ENCODE measurements around the gene DZANK1. TPM values are rescaled to one million over a fixed set of nuclear protein-coding genes. Genes with fewer than 3 reads are reported as not detected.
"Not testable (repeated sequence)": the region's sequence is repeated elsewhere in the genome, so short reads cannot be mapped to it uniquely, and the experiment has no call there.

The DZANK1 gene
- total RNA-seq, 1 experiment from 2014 or later, result 1.4 TPM

GRCh38 chr20:18440403-18440802, 26.4 kb downstream of the DZANK1 start:
- DNase-seq (ENCODE audit: low read depth), result no peak

- no peak for DNase-seq (ENCODE audit: low read depth)
Measured at GRCh38 chr20:18436847-18437246, 30.0 kb downstream of the DZANK1 start.

- DNase-seq (ENCODE audit: low read depth), result no peak
Measured at GRCh38 chr20:18431206-18431605, 35.6 kb downstream of the DZANK1 start.

GRCh38 chr20:18430172-18430826, 36.5 kb downstream of the DZANK1 start:
- no peak for DNase-seq (ENCODE audit: low read depth)

GRCh38 chr20:18428490-18429173, 38.2 kb downstream of the DZANK1 start:
- DNase-seq (ENCODE audit: low read depth), result peak; percentile 7

- DNase-seq (ENCODE audit: low read depth), result no peak
Measured at GRCh38 chr20:18427214-18427613, 39.6 kb downstream of the DZANK1 start.

GRCh38 chr20:18421608-18422007, 45.2 kb downstream of the DZANK1 start:
- no peak for DNase-seq (ENCODE audit: low read depth)

GRCh38 chr20:18416486-18416885, 50.3 kb downstream of the DZANK1 start:
- DNase-seq (ENCODE audit: low read depth), result no peak

- DNase-seq (ENCODE audit: low read depth), result no peak
Measured at GRCh38 chr20:18414140-18414539, 52.7 kb downstream of the DZANK1 start.

GRCh38 chr20:18412221-18412901, 54.5 kb downstream of the DZANK1 start:
- no peak for DNase-seq (ENCODE audit: low read depth)

- no peak for DNase-seq (ENCODE audit: low read depth)
Measured at GRCh38 chr20:18405826-18406225, 61.0 kb downstream of the DZANK1 start.

GRCh38 chr20:18404172-18404571, 62.7 kb downstream of the DZANK1 start:
- peak; percentile 29 for DNase-seq (ENCODE audit: low read depth)

- no peak for DNase-seq (ENCODE audit: low read depth)
Measured at GRCh38 chr20:18403269-18403668, 63.6 kb downstream of the DZANK1 start.

- no peak for DNase-seq (ENCODE audit: low read depth)
Measured at GRCh38 chr20:18401305-18401704, 65.5 kb downstream of the DZANK1 start.

GRCh38 chr20:18400460-18400859, 66.4 kb downstream of the DZANK1 start:
- DNase-seq (ENCODE audit: low read depth), result no peak

- not testable (repeated sequence) for DNase-seq (ENCODE audit: low read depth)
Measured at GRCh38 chr20:18398713-18399112, 68.1 kb downstream of the DZANK1 start.

GRCh38 chr20:18397030-18397429, 69.8 kb downstream of the DZANK1 start:
- DNase-seq (ENCODE audit: low read depth), result no peak

GRCh38 chr20:18395544-18395943, 71.3 kb downstream of the DZANK1 start:
- no peak for DNase-seq (ENCODE audit: low read depth)

GRCh38 chr20:18394363-18394762, 72.5 kb downstream of the DZANK1 start:
- no peak for DNase-seq (ENCODE audit: low read depth)

- DNase-seq (ENCODE audit: low read depth), result no peak
Measured at GRCh38 chr20:18391686-18392085, 75.1 kb downstream of the DZANK1 start.

GRCh38 chr20:18390201-18390600, 76.6 kb downstream of the DZANK1 start:
- DNase-seq (ENCODE audit: low read depth), result no peak

GRCh38 chr20:18388860-18389259, 78.0 kb downstream of the DZANK1 start:
- peak; percentile 32 for DNase-seq (ENCODE audit: low read depth)
